ENCODE results near the gene MRPL43. TPM values are rescaled to one million over a fixed set of nuclear protein-coding genes. Genes with fewer than 3 reads are reported as not detected.
A peak's percentile ranks its signal among the peaks of the same experiment; 100 is the strongest.

The MRPL43 gene
- total and polyA plus RNA-seq, 4 donors, result 30.5 to 76.0 (median 57.8) TPM

- peak overlapping the region in 1 of 2 donors; percentile 57 for H3K9ac ChIP-seq (ENCODE audit: low read depth in 1 of 2, low read length in 2 of 2)
- peak overlapping the region; percentile 94 for H3K27ac ChIP-seq (ENCODE audit: low read depth in 1 of 2, low read length in 2 of 2)
- peaks cover 0 to 30% (median 17%) of the 10 kb centered on the region in 4 donors for H3K4me1 ChIP-seq (ENCODE audit: control insufficient read depth in 4 of 4, insufficient read depth in 4 of 4, low read length in 3 of 4)
- no peak for TF ChIP-seq RXRA (IDR thresholded peaks at IDR 0.05)
- TF ChIP-seq, protein P1, sequence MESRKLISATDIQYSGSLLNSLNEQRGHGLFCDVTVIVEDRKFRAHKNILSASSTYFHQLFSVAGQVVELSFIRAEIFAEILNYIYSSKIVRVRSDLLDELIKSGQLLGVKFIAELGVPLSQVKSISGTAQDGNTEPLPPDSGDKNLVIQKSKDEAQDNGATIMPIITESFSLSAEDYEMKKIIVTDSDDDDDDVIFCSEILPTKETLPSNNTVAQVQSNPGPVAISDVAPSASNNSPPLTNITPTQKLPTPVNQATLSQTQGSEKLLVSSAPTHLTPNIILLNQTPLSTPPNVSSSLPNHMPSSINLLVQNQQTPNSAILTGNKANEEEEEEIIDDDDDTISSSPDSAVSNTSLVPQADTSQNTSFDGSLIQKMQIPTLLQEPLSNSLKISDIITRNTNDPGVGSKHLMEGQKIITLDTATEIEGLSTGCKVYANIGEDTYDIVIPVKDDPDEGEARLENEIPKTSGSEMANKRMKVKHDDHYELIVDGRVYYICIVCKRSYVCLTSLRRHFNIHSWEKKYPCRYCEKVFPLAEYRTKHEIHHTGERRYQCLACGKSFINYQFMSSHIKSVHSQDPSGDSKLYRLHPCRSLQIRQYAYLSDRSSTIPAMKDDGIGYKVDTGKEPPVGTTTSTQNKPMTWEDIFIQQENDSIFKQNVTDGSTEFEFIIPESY (IDR thresholded peaks at IDR 0.05), result no peak
- no peaks in the 10 kb centered on the region for H3K9me3 ChIP-seq (ENCODE audit: control insufficient read depth in 4 of 4, low read length in 3 of 4)
- H3K4me3 ChIP-seq (ENCODE audit: low read depth in 1 of 3, low read length in 3 of 3), result peak overlapping the region; percentile 68 to 81 (median 75)
- H3K36me3 ChIP-seq (ENCODE audit: control insufficient read depth in 4 of 4, insufficient read depth in 3 of 4, low read depth in 1 of 4, low read length in 3 of 4), result peaks cover 0 to 8% (median 0%) of the 10 kb centered on the region in 4 donors
- DNase-seq (ENCODE audit: low spot score), result peak; percentile 44
- 5% methylated on average over 46 of the region's 46 CpGs for WGBS
- H3K27me3 ChIP-seq (ENCODE audit: control insufficient read depth in 4 of 4, insufficient read depth in 4 of 4, low read length in 3 of 4), result no peaks in the 10 kb centered on the region
These were observed 9.5 kb upstream of the MRPL43 start for GRCh38 chr10:100996678-100997359.

GRCh38 chr10:100995181-100995580 lies 7.9 kb upstream of the MRPL43 start:
- no peak overlapping the region for H3K27ac ChIP-seq (ENCODE audit: low read depth in 1 of 2, low read length in 2 of 2)
- H3K4me1 ChIP-seq (ENCODE audit: control insufficient read depth in 4 of 4, insufficient read depth in 4 of 4, low read length in 3 of 4), result peaks cover 0 to 29% (median 17%) of the 10 kb centered on the region in 4 donors
- H3K9ac ChIP-seq (ENCODE audit: low read depth in 1 of 2, low read length in 2 of 2), result no peak overlapping the region
- H3K9me3 ChIP-seq (ENCODE audit: control insufficient read depth in 4 of 4, low read length in 3 of 4), result no peaks in the 10 kb centered on the region
- no peak overlapping the region for H3K4me3 ChIP-seq (ENCODE audit: low read depth in 1 of 3, low read length in 3 of 3)
- TF ChIP-seq, protein P2, sequence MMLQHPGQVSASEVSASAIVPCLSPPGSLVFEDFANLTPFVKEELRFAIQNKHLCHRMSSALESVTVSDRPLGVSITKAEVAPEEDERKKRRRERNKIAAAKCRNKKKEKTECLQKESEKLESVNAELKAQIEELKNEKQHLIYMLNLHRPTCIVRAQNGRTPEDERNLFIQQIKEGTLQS (IDR thresholded peaks at IDR 0.05), result no peak
- TF ChIP-seq FOXA2 (IDR thresholded peaks at IDR 0.05) (no peak), FOXA1 (IDR thresholded peaks at IDR 0.05) (no peak), NR2F2 (IDR thresholded peaks at IDR 0.05) (no peak)
- TF ChIP-seq, protein P3, sequence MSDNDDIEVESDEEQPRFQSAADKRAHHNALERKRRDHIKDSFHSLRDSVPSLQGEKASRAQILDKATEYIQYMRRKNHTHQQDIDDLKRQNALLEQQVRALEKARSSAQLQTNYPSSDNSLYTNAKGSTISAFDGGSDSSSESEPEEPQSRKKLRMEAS (IDR thresholded peaks at IDR 0.05), result no peak
- WGBS, result 83% methylated on average over 6 of the region's 6 CpGs
- peaks cover 6 to 20% (median 9%) of the 10 kb centered on the region in 4 donors for H3K36me3 ChIP-seq (ENCODE audit: control insufficient read depth in 4 of 4, insufficient read depth in 3 of 4, low read depth in 1 of 4, low read length in 3 of 4)
- no peak for DNase-seq (ENCODE audit: low spot score)
- no peaks in the 10 kb centered on the region for H3K27me3 ChIP-seq (ENCODE audit: control insufficient read depth in 4 of 4, insufficient read depth in 4 of 4, low read length in 3 of 4)

GRCh38 chr10:100993986-100994708 lies 6.8 kb upstream of the MRPL43 start:
- no peak overlapping the region for H3K27ac ChIP-seq (ENCODE audit: low read depth in 1 of 2, low read length in 2 of 2)
- H3K27me3 ChIP-seq (ENCODE audit: control insufficient read depth in 4 of 4, insufficient read depth in 4 of 4, low read length in 3 of 4), result no peaks in the 10 kb centered on the region
- no peaks in the 10 kb centered on the region for H3K9me3 ChIP-seq (ENCODE audit: control insufficient read depth in 4 of 4, low read length in 3 of 4)
- no peak for DNase-seq (ENCODE audit: low spot score)
- TF ChIP-seq EGR1 (IDR thresholded peaks at IDR 0.05; ENCODE audit: low read depth in 2 of 2), result no peak
- TF ChIP-seq, protein P3 (IDR thresholded peaks at IDR 0.05), result no peak
- no peak for TF ChIP-seq HNF4A (conservative IDR thresholded peaks at IDR 0.05)
- TF ChIP-seq, protein P4, sequence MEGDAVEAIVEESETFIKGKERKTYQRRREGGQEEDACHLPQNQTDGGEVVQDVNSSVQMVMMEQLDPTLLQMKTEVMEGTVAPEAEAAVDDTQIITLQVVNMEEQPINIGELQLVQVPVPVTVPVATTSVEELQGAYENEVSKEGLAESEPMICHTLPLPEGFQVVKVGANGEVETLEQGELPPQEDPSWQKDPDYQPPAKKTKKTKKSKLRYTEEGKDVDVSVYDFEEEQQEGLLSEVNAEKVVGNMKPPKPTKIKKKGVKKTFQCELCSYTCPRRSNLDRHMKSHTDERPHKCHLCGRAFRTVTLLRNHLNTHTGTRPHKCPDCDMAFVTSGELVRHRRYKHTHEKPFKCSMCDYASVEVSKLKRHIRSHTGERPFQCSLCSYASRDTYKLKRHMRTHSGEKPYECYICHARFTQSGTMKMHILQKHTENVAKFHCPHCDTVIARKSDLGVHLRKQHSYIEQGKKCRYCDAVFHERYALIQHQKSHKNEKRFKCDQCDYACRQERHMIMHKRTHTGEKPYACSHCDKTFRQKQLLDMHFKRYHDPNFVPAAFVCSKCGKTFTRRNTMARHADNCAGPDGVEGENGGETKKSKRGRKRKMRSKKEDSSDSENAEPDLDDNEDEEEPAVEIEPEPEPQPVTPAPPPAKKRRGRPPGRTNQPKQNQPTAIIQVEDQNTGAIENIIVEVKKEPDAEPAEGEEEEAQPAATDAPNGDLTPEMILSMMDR (IDR thresholded peaks at IDR 0.05; ENCODE audit: low read depth, low read length, missing input control), result peak; percentile 63
- peak; percentile 84 to 87 for TF ChIP-seq RAD21 (IDR thresholded peaks at IDR 0.05)
- no peak for TF ChIP-seq FOXA1 (IDR thresholded peaks at IDR 0.05)
- no peak for TF ChIP-seq HNF4G (IDR thresholded peaks at IDR 0.05)
- H3K36me3 ChIP-seq (ENCODE audit: control insufficient read depth in 4 of 4, insufficient read depth in 3 of 4, low read depth in 1 of 4, low read length in 3 of 4), result peaks cover 6 to 23% (median 9%) of the 10 kb centered on the region in 4 donors
- H3K4me3 ChIP-seq (ENCODE audit: low read depth in 1 of 3, low read length in 3 of 3), result no peak overlapping the region
- WGBS, result 60% methylated on average over 10 of the region's 10 CpGs
- H3K9ac ChIP-seq (ENCODE audit: low read depth in 1 of 2, low read length in 2 of 2), result no peak overlapping the region
- peaks cover 0 to 26% (median 17%) of the 10 kb centered on the region in 4 donors for H3K4me1 ChIP-seq (ENCODE audit: control insufficient read depth in 4 of 4, insufficient read depth in 4 of 4, low read length in 3 of 4)
